SK-N-MC (cell line): Measurements from ENCODE around the gene PVR.
"Not testable (repeated sequence)": the region's sequence is repeated elsewhere in the genome, so short reads cannot be mapped to it uniquely, and the experiment has no call there.

Source experiments
- DNase-seq: peaks from one replicate; pipeline ENCODE4 v3.0.0-alpha.2; 2011; ENCODE audit warnings: low read depth, low spot score
- H3K27ac ChIP-seq: fragments of 200-600 bp; sonication (generic); 2 replicates; pipeline ENCODE4 v1.5.1; 2016; ENCODE audit warnings: mixed run types
- H3K36me3 ChIP-seq: fragments of 200-600 bp; sonication (generic); 2 replicates; pipeline ENCODE4 v1.6.1; 2017; ENCODE audit warnings: antibody characterized with exemption, low read length, mixed read lengths; ENCODE audit not compliant: insufficient read depth
- H3K4me3 ChIP-seq: fragments of 200-600 bp; sonication (generic); 2 replicates; pipeline ENCODE4 v1.5.1; 2016
- H3K9ac ChIP-seq: fragments of 200-600 bp; sonication (generic); 2 replicates; pipeline ENCODE4 v1.8.0; 2017; ENCODE audit warnings: mixed run types, mixed read lengths; ENCODE audit not compliant: insufficient read length
- H3K9me3 ChIP-seq: fragments of 200-600 bp; sonication (generic); 2 replicates; pipeline ENCODE4 v1.6.1; 2017; ENCODE audit warnings: low read depth, mild to moderate bottlenecking, antibody characterized with exemption, low read length, moderate library complexity, mixed read lengths
- EZH2 ChIP-seq: fragments of 200-600 bp; sonication (generic); IDR thresholded peaks from one replicate; pipeline ENCODE4 v1.6.1; 2017; ENCODE audit warnings: antibody characterized with exemption
- FOXP2 ChIP-seq: optimal IDR thresholded peaks from 2 replicates; pipeline ENCODE3; 2011; ENCODE audit warnings: mild to moderate bottlenecking, moderate library complexity; ENCODE audit not compliant: insufficient read depth; ENCODE audit errors: extremely low read length, control extremely low read depth
- POLR2AphosphoS5 ChIP-seq: IDR thresholded peaks from 2 replicates; pipeline ENCODE4 v1.6.1; 2012; ENCODE audit warnings: mild to moderate bottlenecking, low read depth, low read length, borderline replicate concordance

PVR gene

DNA sequence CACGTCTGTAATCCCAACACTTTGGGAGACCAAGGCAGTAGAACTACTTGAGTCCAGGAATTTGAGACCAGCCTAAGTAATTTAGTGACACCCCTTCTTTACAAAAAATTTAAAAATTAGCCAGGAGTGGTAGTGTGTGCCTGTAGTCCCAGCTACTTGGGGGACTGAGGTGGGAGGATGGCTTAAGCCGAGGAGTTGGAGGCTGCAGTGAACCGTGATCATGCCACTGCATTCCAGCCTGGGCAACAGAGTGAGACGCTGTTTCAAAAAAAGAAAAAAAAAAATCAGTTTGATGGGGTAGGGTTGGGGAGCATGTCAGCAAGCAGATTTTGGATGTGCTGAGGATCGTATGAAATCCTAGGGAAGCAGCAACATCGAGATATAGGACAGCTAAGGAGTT, 31.8 kb downstream of the PVR start:
- Histone ChIP-seq H3K4me3 (no peak overlapping the region), H3K9ac (no peak overlapping the region), H3K9me3 (no peaks in the 10 kb centered on the region), H3K36me3 (no peaks in the 10 kb centered on the region), H3K27ac (no peak overlapping the region)
- TF ChIP-seq EZH2 (no peak), POLR2AphosphoS5 (no peak), FOXP2 (no peak)
- no peak for DNase-seq

DNA sequence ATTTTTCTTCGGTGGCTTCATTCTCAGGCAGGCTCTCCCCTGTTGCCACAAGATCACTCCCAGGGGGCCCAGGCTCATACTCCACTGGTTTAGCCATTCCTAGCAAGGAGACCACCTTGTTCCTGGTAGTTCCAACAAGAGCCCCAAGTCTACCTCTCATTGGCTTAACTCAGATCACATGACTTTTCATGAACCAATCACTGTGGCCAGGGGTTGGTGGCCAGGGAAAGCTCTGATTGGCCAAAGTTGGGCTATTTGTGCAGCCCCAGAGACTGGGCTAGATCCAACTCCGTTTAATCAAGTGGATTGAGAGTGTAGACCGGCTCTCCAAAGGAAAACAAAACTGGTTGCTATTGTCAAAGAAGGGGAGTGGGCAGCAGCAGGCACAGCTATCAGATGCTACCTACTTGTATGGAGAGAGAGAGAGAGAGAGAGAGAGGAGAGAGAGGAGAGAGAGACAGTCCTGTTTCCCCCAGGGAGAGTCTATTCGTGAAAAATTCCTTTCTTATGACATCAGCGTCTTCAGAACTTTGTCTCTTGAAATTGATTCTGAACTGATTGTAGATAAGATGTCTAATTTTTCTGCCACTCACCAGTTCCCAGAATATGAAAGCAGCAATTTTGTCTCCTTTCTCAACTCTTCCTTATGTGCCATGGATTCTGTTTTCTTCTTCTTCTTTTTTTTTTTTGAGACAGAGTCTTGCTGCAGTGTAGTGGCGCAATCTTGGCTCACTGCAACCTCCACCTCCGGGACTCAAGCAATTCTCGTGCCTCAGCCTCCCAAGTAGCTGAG, 33.5 kb downstream of the PVR start:
- Histone ChIP-seq H3K4me3 (peak overlapping the region; percentile 9; the same call in 1 of the 2 replicates), H3K9me3 (no peaks in the 10 kb centered on the region), H3K36me3 (no peaks in the 10 kb centered on the region), H3K27ac (peak overlapping the region; percentile 57), H3K9ac (no peak overlapping the region)
- TF ChIP-seq FOXP2 (no peak), EZH2 (no peak), POLR2AphosphoS5 (no peak)
- peak; percentile 48 for DNase-seq

DNA sequence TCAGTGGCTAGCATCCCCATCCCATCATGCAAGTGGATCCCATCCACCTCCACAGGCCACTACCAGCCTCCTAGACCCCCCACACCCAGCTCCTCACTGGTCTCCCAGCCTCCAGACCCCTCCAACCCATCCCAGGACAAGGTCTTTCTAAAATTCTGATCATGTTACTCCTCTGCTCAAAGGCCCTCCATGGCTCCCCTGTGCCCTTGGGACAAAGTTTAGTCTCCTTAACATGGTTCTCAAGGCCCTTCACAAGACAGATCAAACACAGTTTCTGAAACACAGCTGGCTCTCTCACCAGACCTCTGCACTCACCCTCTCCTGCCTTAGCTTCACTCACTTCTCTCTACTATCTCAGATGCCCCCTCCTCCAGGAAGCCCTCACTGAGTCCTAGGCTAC, 36.8 kb downstream of the PVR start:
- H3K36me3 ChIP-seq: no peaks in the 10 kb centered on the region
- H3K9me3 ChIP-seq: no peaks in the 10 kb centered on the region
- no peak overlapping the region for H3K27ac ChIP-seq
- no peak overlapping the region for H3K9ac ChIP-seq
- TF ChIP-seq EZH2 (no peak), FOXP2 (no peak), POLR2AphosphoS5 (no peak)
- no peak for DNase-seq
- no peak overlapping the region for H3K4me3 ChIP-seq

DNA sequence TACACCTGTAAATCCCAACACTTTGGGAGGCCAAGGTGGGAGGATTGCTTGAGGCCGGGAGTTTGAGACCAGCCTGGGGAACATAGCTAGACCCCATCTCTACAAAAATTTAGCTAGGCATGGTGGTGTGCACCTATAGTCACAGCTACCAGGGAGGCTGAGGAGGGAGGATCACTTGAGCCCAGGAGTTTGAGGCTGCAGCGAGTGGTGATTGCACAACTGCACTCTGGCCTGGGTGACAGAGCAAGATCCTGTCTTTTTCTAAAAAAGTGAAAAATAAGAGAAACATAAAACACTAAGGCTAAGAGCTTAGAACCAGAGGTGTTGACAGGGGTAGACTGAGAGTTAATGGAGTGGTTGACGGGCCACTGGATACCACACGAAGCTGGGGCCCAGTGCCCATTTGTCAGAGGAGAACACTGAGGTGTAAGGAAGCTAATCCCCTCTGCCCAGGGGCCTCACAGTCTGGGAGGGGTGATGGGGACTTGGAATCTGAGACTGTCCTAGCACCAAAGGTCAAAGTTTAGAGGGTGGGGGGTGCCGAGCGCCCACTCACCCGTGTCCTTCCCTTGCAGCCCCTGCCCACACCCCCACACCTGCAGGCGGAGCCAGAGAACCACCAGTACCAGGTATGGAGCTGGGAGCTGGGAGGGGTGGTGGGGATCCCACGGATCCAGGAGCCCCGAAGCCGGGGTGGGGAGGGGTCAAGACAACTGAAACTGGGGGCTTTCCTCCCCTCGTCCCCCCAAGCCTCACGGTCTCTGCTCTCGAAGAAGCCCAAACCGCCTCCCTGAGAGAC, 38.5 kb downstream of the PVR start:
- no peaks in the 10 kb centered on the region for H3K36me3 ChIP-seq
- no peak overlapping the region for H3K4me3 ChIP-seq
- H3K27ac ChIP-seq: no peak overlapping the region
- TF ChIP-seq FOXP2 (no peak), POLR2AphosphoS5 (no peak), EZH2 (no peak)
- H3K9me3 ChIP-seq: no peaks in the 10 kb centered on the region
- no peak for DNase-seq
- no peak overlapping the region for H3K9ac ChIP-seq

GRCh38 chr19:44682807-44683206, 39.1 kb downstream of the PVR start:
- Histone ChIP-seq H3K9ac (no peak overlapping the region), H3K27ac (no peak overlapping the region)
- TF ChIP-seq POLR2AphosphoS5 (no peak), EZH2 (no peak), FOXP2 (no peak)

DNA sequence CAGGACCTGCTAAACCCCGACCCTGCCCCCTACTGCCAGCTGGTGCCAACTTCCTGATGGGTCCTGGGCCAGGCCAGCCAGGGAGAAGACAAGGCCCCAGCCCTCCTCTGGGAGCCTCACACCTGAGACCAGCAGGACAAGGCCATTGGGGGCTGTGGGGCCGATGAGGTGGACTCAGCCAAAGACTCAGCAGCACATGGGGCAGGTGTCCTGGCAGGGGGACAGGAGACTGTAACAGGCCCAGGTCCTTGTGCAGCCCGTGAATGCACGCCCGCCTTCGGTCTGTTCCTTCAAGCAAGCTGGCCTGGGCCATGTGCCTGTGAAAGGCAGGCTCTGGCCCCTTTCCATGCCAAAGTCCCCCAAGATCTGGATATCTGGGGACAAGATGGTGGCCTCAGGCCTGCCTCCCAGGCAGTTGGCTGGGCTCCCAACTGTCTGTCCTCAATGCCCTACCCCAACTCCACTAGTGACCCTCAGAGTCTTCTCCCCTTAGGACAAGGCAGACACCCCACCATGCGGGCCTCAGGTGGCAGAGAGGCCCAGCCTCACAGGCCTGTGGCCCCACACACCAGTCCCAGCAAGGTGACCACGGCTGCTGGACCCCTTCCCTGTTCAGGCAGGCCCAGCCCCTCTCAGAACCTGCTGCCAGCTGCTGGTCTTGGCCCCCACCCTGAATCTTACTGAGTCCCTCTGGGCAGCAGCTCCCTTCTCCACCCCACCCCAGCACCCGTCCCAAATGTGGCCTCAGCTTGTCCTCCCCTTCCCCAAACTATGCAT, 39.9 kb downstream of the PVR start:
- no peak overlapping the region for H3K4me3 ChIP-seq
- H3K27ac ChIP-seq: no peak overlapping the region
- TF ChIP-seq POLR2AphosphoS5 (no peak), EZH2 (no peak), FOXP2 (no peak)
- H3K36me3 ChIP-seq: no peaks in the 10 kb centered on the region
- no peaks in the 10 kb centered on the region for H3K9me3 ChIP-seq
- no peak overlapping the region for H3K9ac ChIP-seq
- DNase-seq: no peak

More at GRCh38 chr19:44682807-44683206, 39.1 kb downstream of the PVR start:
- H3K4me3 ChIP-seq: no peak overlapping the region
- H3K36me3 ChIP-seq: no peaks in the 10 kb centered on the region
- H3K9me3 ChIP-seq: no peaks in the 10 kb centered on the region
- no peak for DNase-seq

- not testable (repeated sequence) for DNase-seq, H3K9ac ChIP-seq, H3K4me3 ChIP-seq, H3K36me3 ChIP-seq, H3K9me3 ChIP-seq, H3K27ac ChIP-seq
Observed at GRCh38 chr19:44684396-44684795, 40.7 kb downstream of the PVR start.
